BE2C (cell line): ENCODE measurements around the gene WDR81.

Experiments used
- DNase-seq: peaks from one replicate; pipeline ENCODE4 v3.0.0-alpha.2; 2020
- H3K27me3 ChIP-seq: fragments of 250-450 bp; sonication (Bioruptor Pico); 2 replicates; pipeline ENCODE4 v1.5.1; 2020; ENCODE audit warnings: mild to moderate bottlenecking
- H3K36me3 ChIP-seq: fragments of 250-450 bp; sonication (Bioruptor Pico); 2 replicates; pipeline ENCODE4 v1.5.1; 2020; ENCODE audit warnings: mild to moderate bottlenecking
- H3K4me1 ChIP-seq: fragments of 250-450 bp; sonication (Bioruptor Pico); 2 replicates; pipeline ENCODE4 v1.5.1; 2020
- H3K4me3 ChIP-seq: 2 replicates; pipeline ENCODE4 v1.5.1; 2011; ENCODE audit warnings: low read depth, low read length
- H3K9me3 ChIP-seq: fragments of 250-450 bp; sonication (Bioruptor Pico); 2 replicates; pipeline ENCODE4 v1.5.1; 2020
- CTCF ChIP-seq: IDR thresholded peaks from 2 replicates; pipeline ENCODE4 v1.5.1; 2012; ENCODE audit warnings: mild to moderate bottlenecking, low read depth, low read length

Gene WDR81

GRCh38 chr17:1783834-1784611 lies 59.5 kb downstream of the WDR81 start:
- Histone ChIP-seq H3K4me3 (no peak overlapping the region), H3K36me3 (peaks cover 5% of the 10 kb centered on the region; the same call in 1 of the 2 replicates)
- peak; percentile 60 for TF ChIP-seq CTCF

GRCh38 chr17:1785930-1786329 lies 61.4 kb downstream of the WDR81 start:
- Histone ChIP-seq H3K4me1 (peaks cover 4% of the 10 kb centered on the region), H3K9me3 (no peaks in the 10 kb centered on the region), H3K4me3 (no peak overlapping the region), H3K27me3 (no peaks in the 10 kb centered on the region), H3K36me3 (peaks cover 5% of the 10 kb centered on the region; the same call in 1 of the 2 replicates)
- TF ChIP-seq CTCF = no peak
- DNase-seq = no peak

More at GRCh38 chr17:1783834-1784611, 59.5 kb downstream of the WDR81 start:
- Histone ChIP-seq H3K9me3 (no peaks in the 10 kb centered on the region), H3K4me1 (peaks cover 4% of the 10 kb centered on the region), H3K27me3 (no peaks in the 10 kb centered on the region)
- peak; percentile 33 for DNase-seq

GRCh38 chr17:1786708-1787107 lies 62.2 kb downstream of the WDR81 start:
- no peak for TF ChIP-seq CTCF
- DNase-seq = no peak
- no peaks in the 10 kb centered on the region for H3K9me3 ChIP-seq
- H3K27me3 ChIP-seq = no peaks in the 10 kb centered on the region
- H3K4me1 ChIP-seq = peaks cover 4% of the 10 kb centered on the region
- no peak overlapping the region for H3K4me3 ChIP-seq
- peaks cover 5% of the 10 kb centered on the region; the same call in 1 of the 2 replicates for H3K36me3 ChIP-seq

- peaks cover 5% of the 10 kb centered on the region; the same call in 1 of the 2 replicates for H3K36me3 ChIP-seq
- H3K4me3 ChIP-seq = no peak overlapping the region
- DNase-seq = peak; percentile 71
- H3K27me3 ChIP-seq = no peaks in the 10 kb centered on the region
- H3K4me1 ChIP-seq = peaks cover 7% of the 10 kb centered on the region
- H3K9me3 ChIP-seq = no peaks in the 10 kb centered on the region
- TF ChIP-seq CTCF = no peak
Observed at GRCh38 chr17:1787301-1787902, 62.9 kb downstream of the WDR81 start.
